T47D (cell line): ENCODE data around the gene PAPLN.

ENCODE experiments used
- DNase-seq, 2 experiments: peaks; one replicate each; pipeline versions ENCODE4 v3.0.0 to v3.0.0-alpha.2; 2011 to 2012; ENCODE audit warnings: low read depth in 1 of 2, low spot score in 1 of 2
- JUND ChIP-seq: IDR thresholded peaks from 2 replicates; pipeline ENCODE4 v1.6.1; 2012; ENCODE audit warnings: low read depth
- in situ Hi-C: cut with HindIII; loops from 2 replicates; pipeline ENCODE4 v1.10.0; 2016; ENCODE audit warnings: low sequenced_read_pairs, low pct_unique_long_range_greater_than_20kb

PAPLN gene

DNA sequence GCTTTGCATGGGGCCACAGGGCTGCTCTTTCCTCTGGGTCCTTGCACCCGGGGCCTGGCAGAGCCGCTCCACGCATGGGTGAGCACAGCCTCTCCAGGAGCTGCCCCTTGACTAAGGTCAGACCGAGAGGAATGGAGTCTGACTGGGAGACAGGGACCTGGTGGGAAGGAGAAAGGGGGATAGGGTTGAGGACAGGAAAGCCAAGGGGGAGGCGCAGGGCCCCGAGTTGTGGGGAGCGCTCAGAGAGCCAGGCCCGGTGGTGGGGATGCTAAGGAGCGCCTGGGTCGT, 16.0 kb downstream of the PAPLN start:
- TF ChIP-seq JUND = no peak
- in situ Hi-C loops = no loop called here
- no peak for DNase-seq

DNA sequence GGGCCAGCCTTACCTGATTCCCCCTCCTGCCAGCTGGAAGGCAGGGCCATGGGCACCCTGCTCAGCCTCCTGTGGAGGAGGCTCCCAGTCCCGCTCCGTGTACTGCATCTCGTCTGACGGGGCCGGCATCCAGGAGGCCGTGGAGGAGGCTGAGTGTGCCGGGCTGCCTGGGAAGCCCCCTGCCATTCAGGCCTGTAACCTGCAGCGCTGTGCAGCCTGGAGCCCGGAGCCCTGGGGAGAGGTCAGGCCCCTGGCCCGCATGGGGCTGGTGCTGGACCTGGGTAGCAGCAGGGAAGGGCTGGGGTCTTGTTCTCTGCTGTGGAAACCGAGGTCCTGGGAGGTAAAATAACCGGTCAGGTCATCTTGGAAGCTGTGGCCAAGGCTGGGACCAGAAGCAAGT, 16.4 kb downstream of the PAPLN start:
- DNase-seq = no peak
- TF ChIP-seq JUND = no peak
- in situ Hi-C loops = no loop called here

DNA sequence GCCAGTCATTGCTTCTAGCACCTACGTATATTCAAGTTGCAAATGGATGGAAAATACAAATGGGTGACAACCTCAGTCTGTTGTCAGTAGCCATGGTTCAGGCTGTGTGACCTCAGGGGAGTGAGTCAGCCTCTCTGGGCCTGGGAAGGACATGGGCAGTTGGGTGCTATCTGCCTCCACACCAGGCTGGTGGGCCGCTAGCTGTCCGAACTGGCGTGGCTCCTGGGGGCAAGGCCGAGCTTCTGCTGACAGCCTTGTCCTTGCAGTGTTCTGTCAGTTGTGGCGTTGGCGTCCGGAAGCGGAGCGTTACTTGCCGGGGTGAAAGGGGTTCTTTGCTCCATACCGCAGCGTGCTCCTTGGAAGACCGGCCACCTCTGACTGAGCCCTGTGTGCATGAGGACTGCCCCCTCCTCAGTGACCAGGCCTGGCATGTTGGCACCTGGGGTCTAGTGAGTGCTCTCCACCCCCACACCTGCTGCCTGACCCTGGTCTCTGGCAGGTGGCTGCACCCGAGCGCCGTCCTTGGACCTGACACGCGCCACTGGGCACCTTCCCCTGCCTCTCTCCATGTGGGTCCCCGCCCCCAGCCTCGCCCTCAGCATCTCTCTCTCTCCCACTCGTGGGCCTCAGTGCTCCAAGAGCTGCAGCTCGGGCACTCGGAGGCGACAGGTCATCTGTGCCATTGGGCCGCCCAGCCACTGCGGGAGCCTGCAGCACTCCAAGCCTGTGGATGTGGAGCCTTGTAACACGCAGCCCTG, 17.1 kb downstream of the PAPLN start:
- no peak for TF ChIP-seq JUND
- no peak for DNase-seq
- in situ Hi-C loops = no loop called here

DNA sequence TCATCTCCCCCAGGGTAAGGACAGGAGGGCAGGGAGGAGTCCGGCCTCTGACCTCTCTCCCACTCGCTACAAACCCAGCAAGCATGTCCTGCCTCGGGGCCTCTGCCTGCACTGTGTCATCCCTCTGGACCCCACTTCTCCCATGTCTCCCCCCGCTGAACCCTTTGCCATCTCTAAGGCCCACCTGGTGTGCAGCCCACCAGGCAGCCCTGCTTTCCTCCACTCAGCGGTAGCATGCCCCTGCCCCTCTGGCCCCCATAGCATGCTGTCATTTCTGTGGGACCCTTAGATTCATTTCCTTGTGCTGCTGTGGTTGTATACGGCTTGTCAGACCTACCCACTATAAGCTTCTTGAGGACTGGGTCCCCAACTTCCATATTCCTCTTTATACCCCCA, 17.7 kb downstream of the PAPLN start:
- TF ChIP-seq JUND = no peak
- in situ Hi-C loops = no loop called here
- no peak for DNase-seq

DNA sequence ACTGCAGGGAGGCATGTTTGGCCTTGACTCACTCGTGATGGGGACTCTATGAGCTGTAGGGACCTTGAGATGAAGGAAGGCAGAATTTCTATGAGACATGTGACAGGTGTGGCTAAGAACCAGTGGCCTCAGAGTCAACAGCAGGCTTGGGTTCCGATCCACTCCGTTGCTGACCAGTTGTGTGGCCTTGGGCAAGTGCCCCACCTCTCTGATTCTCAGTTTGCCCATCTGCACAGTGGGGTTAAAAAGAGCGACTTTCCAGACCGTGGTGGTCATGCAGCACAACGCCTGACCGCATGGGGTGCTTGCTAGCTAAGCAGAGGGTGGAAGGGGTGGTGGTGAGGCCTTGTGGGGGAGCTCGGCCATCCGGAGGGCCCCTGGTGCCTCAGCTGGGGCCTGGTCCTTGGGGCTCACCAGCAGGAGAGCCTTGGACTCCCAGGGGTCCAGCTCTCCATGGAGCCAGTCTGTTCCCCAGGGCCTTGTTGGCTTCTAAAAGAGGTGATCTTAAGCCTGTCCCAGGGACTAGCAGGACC, 18.5 kb downstream of the PAPLN start:
- no peak for DNase-seq
- no peak for TF ChIP-seq JUND
- in situ Hi-C loops = no loop called here

DNA sequence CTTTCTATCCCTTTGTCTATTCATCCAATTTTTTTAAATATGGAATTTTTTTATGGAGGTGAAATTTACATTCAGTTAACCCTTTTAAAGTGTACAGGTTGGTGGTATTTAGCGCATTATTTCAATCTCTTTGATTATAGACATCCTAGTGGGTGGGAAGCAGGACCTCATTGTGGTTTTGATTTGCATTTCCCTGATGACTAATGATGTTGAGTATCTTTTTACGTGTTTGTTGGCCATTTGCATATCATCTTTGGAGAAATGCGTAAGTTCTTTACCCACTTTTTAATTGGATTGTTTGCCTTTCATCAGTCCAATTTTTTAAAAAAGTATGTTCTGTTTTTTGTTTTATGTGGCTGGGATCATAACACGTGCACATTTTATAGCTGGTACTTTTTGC, 20.8 kb downstream of the PAPLN start:
- TF ChIP-seq JUND = no peak
- in situ Hi-C loops = no loop called here
- no peak for DNase-seq

DNA sequence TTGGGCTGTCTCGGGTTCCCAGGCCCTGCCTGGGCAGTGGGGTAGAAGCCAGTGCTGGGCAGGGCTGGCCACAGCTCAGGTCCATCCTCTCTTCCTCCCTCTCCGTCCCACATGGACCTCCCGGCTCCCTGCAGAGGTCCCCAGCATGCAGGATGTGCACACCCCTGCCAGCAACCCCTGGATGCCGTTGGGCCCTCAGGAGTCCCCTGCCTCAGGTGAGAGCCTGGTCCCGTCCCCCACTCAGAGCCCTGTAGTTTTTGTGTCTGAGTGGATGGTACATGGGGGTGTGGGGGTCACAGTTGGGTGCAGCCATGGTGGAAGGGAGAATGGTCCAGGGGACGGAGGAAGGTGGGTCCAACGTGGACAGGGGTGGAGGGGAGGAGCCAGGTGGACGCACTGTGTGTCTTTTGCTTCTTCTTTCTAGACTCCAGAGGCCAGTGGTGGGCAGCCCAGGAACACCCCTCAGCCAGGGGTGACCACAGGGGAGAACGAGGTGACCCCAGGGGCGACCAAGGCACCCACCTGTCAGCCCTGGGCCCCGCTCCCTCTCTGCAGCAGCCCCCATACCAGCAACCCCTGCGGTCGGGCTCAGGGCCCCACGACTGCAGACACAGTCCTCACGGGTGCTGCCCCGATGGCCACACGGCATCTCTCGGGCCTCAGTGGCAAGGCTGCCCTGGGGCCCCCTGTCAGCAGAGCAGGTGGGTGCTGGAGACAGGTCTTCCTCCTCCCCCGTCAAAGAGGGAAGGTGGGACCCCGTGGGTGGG, 21.7 kb downstream of the PAPLN start:
- no peak for DNase-seq
- in situ Hi-C loops = no loop called here
- TF ChIP-seq JUND = no peak

DNA sequence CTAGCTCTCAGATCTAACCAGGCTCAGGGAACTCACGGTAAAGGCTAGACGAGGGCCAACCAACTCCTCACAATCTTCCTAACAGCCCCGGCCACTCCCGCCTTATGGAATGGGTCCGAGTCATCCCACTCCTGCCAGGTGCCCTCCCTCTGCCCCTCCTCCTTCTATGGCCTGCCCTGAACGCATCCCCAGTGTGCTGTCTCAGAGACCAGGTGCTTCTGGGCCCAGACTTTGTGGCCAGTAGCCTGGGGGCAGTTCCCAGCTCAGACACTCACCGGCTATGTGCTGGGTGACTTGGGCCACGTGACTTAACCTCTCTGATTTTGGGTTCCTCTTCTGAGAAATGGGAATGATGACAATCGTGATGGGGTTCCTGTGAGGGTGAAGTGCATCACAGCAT, 22.5 kb downstream of the PAPLN start:
- no peak for DNase-seq
- no peak for TF ChIP-seq JUND
- in situ Hi-C loops = no loop called here

DNA sequence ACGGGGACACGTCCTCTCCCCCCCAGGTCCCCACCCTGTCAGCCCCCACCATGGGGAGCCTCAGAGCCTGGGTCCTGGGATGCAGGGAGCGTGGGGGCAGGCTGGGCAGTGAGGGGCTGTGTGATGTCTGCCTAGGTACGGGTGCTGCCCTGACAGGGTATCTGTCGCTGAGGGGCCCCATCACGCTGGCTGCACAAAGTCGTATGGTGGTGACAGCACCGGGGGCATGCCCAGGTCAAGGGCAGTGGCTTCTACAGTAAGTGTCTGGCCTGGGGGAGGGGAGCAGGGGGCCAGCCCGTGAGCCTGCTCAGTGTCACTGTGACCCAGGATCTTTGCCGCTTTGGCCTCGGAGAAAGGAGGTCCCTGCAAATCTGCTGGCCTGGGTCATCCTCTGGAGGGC, 23.3 kb downstream of the PAPLN start:
- no peak for DNase-seq
- no peak for TF ChIP-seq JUND
- in situ Hi-C loops = no loop called here

DNA sequence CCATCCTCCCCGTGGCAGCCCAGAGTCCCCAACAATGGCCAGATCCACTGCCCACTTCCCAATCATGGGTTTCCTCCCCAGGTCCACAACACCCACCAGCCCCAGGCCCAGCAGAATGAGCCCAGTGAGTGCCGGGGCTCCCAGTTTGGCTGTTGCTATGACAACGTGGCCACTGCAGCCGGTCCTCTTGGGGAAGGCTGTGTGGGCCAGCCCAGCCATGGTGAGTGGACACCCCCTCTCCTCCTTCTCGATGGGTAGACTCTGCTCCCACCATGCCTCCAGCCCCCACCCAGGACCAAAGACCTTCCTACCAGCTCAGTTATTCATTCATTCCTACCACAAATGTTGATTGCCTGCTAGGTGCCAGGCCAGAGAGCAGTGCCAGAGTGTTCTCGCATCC, 23.8 kb downstream of the PAPLN start:
- no peak for TF ChIP-seq JUND
- no peak for DNase-seq
- in situ Hi-C loops = no loop called here

DNA sequence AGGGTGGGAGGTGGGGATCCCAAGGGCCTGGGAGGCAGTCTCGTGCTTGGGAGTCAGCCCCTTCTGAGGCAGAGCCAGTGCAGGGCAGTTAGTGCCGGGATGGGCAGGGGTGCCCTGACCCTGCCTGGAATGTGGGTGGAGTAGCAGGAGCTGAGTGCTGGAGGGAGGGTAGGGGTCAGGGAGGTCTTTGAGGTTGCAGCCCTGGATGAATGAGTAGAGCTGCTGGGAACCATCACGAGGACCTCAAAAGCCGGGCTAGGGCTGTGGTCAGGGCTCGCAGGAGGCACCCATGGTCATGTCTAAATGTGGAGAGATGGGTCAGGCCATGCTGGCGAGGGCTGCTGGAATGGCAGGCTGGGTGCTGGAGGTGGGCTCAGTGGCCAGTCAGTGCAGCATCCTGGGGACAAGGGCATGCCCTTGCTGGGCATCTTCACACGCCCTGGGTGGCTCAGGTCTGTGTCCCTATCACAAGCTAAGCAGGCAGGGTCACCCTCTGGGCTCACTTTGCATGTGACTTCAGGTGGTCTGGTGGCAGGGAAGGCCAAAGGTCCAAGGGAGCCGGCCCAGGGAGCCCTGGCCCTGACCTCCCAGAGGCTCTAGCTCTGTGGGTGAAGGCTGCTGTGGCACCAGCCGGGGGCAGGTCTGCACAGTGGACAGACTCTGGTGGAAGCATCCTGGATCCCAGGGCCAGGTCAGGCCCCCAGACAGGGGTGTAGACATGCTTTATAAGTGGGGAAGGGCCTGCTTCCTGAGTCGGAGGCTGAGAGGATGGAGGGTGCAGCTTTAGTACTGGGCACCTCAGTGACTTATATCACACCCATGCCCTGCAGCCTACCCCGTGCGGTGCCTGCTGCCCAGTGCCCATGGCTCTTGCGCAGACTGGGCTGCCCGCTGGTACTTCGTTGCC, 24.5 kb downstream of the PAPLN start:
- TF ChIP-seq JUND = no peak
- in situ Hi-C loops = no loop called here
- no peak for DNase-seq

DNA sequence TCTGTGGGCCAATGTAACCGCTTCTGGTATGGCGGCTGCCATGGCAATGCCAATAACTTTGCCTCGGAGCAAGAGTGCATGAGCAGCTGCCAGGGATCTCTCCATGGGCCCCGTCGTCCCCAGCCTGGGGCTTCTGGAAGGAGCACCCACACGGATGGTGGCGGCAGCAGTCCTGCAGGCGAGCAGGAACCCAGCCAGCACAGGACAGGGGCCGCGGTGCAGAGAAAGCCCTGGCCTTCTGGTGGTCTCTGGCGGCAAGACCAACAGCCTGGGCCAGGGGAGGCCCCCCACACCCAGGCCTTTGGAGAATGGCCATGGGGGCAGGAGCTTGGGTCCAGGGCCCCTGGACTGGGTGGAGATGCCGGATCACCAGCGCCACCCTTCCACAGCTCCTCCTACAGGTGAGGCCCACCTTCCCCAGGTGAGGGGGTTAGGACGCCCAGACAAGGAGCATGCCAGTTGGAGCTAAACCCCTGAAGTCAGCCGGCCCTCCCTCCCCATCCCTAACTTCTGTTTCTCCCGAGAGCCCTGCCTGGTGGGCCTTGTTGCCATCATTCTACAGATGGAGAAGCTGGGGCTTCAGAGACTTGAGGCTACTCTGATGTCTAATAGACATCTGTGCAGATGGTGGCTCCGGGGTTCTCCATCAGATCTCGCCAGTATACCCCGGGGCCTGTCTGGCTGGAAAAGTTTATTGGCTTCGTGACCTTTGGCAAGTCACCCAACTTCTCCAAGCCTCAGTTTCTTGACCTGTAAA, 25.3 kb downstream of the PAPLN start:
- in situ Hi-C loops = no loop called here
- DNase-seq = no peak
- no peak for TF ChIP-seq JUND
